SH-SY5Y (cell line): ENCODE results near the gene PDE11A.

Source experiments
- GATA2 ChIP-seq: IDR thresholded peaks from 2 replicates; pipeline ENCODE4 v1.6.1; 2011; ENCODE audit warnings: mild to moderate bottlenecking, low read depth, low read length
- GATA3 ChIP-seq: IDR thresholded peaks from 2 replicates; pipeline ENCODE4 v1.6.1; 2011; ENCODE audit warnings: low read depth, mild to moderate bottlenecking, low read length, moderate library complexity

DNA sequence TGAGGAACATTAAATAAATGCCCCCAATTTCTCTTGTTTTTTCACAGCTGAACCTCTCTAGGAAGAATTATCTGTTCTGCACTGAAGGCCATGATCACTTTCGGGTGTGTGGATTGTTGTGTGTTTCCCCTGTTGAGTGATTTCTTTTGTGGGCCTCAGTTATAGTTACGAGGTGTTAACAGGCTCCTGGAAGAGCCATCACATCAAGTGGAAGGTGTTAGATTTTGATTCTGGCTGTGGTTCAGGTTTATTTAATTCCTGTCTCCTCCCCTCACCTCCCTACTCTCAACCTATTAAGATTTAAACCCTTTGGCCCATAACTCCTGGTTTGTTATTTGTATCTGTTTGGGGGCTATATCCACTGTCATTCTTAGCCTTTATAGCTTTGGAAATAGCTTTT lies 497.2 kb downstream of the PDE11A start:
- TF ChIP-seq GATA2 (no peak), GATA3 (no peak)
